ENCODE measurements around the gene LTBR. TPM values are rescaled to one million over a fixed set of nuclear protein-coding genes. Genes with fewer than 3 reads are reported as not detected.

Gene LTBR
- total RNA-seq, 2 donors from 2014 or later: 186 to 264 TPM

DNA sequence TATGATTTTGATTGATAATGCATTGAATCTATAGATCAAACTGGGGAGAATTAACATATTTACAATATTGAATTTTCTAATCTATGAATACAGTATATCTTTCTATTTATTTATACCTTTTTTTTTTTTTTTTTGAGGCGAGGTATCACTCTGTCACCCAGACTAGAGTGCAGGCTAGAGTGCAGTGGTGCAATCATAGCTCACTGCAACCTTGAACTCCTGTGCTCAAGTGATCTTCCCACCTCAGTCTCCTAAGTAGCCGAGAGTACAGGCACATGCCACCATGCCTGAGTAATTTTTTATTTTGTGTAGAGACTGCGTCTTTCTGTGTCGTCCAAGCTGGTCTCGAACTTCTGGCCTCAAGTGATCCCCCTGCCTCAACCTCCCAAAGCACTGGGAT lies 20.4 kb downstream of the LTBR start:
- 90% methylated on average over 5 of the region's 5 CpGs for WGBS
- DNase-seq (ENCODE audit: low spot score): no peak
- intact Hi-C loops (cut with DNase I): no loop called here
- no peak overlapping the region for H3K27ac ChIP-seq
- H3K27me3 ChIP-seq (replicated peaks; ENCODE audit: insufficient read depth): no peaks in the 10 kb centered on the region
- TF ChIP-seq POLR2A (IDR thresholded peaks at IDR 0.05) (no peak), POLR2AphosphoS5 (IDR thresholded peaks at IDR 0.05) (no peak)
- TF ChIP-seq, protein P1, sequence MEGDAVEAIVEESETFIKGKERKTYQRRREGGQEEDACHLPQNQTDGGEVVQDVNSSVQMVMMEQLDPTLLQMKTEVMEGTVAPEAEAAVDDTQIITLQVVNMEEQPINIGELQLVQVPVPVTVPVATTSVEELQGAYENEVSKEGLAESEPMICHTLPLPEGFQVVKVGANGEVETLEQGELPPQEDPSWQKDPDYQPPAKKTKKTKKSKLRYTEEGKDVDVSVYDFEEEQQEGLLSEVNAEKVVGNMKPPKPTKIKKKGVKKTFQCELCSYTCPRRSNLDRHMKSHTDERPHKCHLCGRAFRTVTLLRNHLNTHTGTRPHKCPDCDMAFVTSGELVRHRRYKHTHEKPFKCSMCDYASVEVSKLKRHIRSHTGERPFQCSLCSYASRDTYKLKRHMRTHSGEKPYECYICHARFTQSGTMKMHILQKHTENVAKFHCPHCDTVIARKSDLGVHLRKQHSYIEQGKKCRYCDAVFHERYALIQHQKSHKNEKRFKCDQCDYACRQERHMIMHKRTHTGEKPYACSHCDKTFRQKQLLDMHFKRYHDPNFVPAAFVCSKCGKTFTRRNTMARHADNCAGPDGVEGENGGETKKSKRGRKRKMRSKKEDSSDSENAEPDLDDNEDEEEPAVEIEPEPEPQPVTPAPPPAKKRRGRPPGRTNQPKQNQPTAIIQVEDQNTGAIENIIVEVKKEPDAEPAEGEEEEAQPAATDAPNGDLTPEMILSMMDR (IDR thresholded peaks at IDR 0.05): no peak
- no peaks in the 10 kb centered on the region for H3K36me3 ChIP-seq
- no peak overlapping the region for H3K4me3 ChIP-seq
- H3K9me3 ChIP-seq: no peaks in the 10 kb centered on the region
- no peaks in the 10 kb centered on the region for H3K4me1 ChIP-seq (replicated peaks)

DNA sequence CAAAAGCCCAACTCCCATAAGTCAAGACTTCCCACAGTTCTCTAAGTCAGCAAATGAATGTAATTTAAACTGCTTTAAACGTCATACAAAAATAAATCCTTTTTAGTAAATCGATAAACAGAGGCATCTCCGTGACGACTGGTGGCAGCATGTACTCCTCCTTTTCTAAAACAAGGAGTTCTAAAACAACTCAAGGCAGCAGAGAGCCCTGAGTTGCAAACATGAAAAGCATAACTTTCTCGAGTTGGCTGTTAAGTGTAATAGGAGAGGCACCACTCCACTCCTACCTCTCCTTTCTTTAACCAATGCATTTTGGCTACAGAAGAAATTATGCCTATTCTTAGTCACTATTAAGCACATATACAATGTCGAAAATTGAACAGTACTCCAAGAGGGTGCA lies 22.0 kb downstream of the LTBR start:
- WGBS: 65% methylated on average over 6 of the region's 6 CpGs
- Histone ChIP-seq H3K36me3 (no peaks in the 10 kb centered on the region), H3K4me3 (no peak overlapping the region), H3K4me1 (replicated peaks) (no peaks in the 10 kb centered on the region), H3K27ac (no peak overlapping the region), H3K27me3 (replicated peaks; ENCODE audit: insufficient read depth) (no peaks in the 10 kb centered on the region), H3K9me3 (no peaks in the 10 kb centered on the region)
- TF ChIP-seq, protein P1 (IDR thresholded peaks at IDR 0.05): no peak
- TF ChIP-seq POLR2AphosphoS5 (IDR thresholded peaks at IDR 0.05): no peak
- TF ChIP-seq POLR2A (IDR thresholded peaks at IDR 0.05): no peak
- intact Hi-C loops (cut with DNase I): no loop called here
- no peak for DNase-seq (ENCODE audit: low spot score)

DNA sequence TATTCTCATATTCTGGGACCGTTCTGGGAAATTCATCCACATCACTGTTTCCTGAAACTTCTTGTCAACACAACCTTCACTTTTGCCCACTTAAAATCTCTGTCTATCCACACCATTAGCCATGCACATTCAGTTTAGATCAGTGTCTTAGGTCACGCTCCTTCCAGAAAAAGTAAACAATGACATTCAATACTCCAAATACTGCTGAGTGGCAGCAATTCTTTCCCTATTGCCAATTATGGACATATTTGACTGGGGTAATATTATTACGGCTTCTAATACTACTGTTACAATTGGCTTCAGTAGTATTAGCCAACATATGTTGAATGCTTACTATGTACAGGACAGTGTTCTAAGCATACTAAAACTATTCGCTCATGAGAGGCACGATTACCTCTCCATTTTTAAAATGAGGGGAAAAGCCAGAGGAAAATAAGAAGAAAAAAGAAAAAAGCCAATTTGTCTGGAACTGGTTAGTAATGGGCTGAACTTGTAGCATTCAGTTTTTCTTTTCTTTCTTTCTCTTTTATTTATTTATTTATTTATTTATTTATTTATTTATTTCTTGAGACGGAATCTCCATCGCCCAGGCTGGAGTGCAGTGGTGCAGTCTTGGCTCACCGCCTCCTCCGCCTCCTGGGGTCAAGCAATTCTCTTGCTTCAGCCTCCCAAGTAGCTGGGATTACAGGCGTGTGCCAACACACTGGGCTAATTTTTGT lies 23.4 kb downstream of the LTBR start:
- 95% methylated on average over 10 of the region's 10 CpGs for WGBS
- Histone ChIP-seq H3K9me3 (no peaks in the 10 kb centered on the region), H3K36me3 (no peaks in the 10 kb centered on the region), H3K4me3 (no peak overlapping the region), H3K27me3 (replicated peaks; ENCODE audit: insufficient read depth) (no peaks in the 10 kb centered on the region), H3K27ac (no peak overlapping the region), H3K4me1 (replicated peaks) (no peaks in the 10 kb centered on the region)
- intact Hi-C loops (cut with DNase I): no loop called here
- TF ChIP-seq POLR2AphosphoS5 (IDR thresholded peaks at IDR 0.05): no peak
- TF ChIP-seq, protein P1 (IDR thresholded peaks at IDR 0.05): no peak
- no peak for TF ChIP-seq POLR2A (IDR thresholded peaks at IDR 0.05)
- no peak for DNase-seq (ENCODE audit: low spot score)

DNA sequence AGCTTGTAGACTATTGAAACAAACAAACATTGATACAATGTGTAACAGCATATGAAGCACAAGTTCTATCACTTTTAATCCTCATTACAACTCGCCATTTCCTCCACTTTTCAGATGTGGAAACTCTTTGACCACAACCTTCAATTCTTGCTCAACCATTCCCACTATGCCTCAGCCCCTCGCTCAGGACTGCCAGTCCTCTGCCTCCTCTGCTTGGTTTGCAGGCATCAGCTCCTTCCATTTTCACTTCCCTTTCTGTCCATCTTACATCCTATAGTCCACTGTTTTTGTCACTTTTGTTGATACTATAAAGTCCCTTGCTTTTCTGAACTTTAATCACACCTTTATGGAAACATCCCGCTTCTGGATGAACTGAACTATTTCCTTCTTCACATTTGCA lies 32.6 kb downstream of the LTBR start:
- no peak for DNase-seq (ENCODE audit: low spot score)
- no peaks in the 10 kb centered on the region for H3K36me3 ChIP-seq
- no peaks in the 10 kb centered on the region for H3K27me3 ChIP-seq (replicated peaks; ENCODE audit: insufficient read depth)
- TF ChIP-seq POLR2A (IDR thresholded peaks at IDR 0.05) (no peak), POLR2AphosphoS5 (IDR thresholded peaks at IDR 0.05) (no peak)
- TF ChIP-seq, protein P1 (IDR thresholded peaks at IDR 0.05): no peak
- WGBS: 90% methylated on average over 3 of the region's 3 CpGs
- intact Hi-C loops (cut with DNase I): no loop called here
- no peaks in the 10 kb centered on the region for H3K9me3 ChIP-seq
- H3K4me1 ChIP-seq (replicated peaks): no peaks in the 10 kb centered on the region
- H3K4me3 ChIP-seq: no peak overlapping the region
- H3K27ac ChIP-seq: no peak overlapping the region

DNA sequence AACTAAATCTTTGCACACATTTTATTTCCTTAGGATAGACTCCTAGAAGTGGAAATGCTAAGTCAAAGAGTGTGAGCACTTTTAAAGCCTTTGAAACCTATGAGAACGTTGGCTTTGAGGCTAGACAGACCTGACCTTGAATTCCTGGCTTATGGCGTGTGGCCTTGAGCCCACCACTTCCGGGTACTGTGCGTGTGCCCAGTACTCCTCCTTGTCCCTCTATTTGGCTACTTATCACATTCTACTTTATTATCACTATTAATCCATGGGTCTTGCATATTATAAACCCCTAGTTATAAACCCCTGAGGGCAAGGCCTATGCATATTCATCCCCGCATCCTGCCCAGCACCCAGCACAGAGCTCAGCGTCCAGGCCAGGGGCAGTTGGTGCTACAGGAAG lies 34.8 kb downstream of the LTBR start:
- Histone ChIP-seq H3K27me3 (replicated peaks; ENCODE audit: insufficient read depth) (no peaks in the 10 kb centered on the region), H3K27ac (no peak overlapping the region), H3K4me1 (replicated peaks) (no peaks in the 10 kb centered on the region), H3K4me3 (no peak overlapping the region), H3K36me3 (no peaks in the 10 kb centered on the region), H3K9me3 (no peaks in the 10 kb centered on the region)
- no peak for DNase-seq (ENCODE audit: low spot score)
- TF ChIP-seq POLR2AphosphoS5 (IDR thresholded peaks at IDR 0.05): no peak
- no peak for TF ChIP-seq POLR2A (IDR thresholded peaks at IDR 0.05)
- TF ChIP-seq, protein P1 (IDR thresholded peaks at IDR 0.05): no peak
- intact Hi-C loops (cut with DNase I): no loop called here
- WGBS: 79% methylated on average over 6 of the region's 6 CpGs

All from prostate gland (tissue), 2 donors.